GM04504 (cell line): ENCODE data around the gene CHMP3.
"Not testable (repeated sequence)": the region's sequence is repeated elsewhere in the genome, so short reads cannot be mapped to it uniquely, and the experiment has no call there.

ENCODE experiments used
- DNase-seq: peaks from one replicate; pipeline ENCODE4 v3.0.0-alpha.2; 2012; ENCODE audit warnings: low read depth

The CHMP3 gene

GRCh38 chr2:86549440-86549839 is 13.8 kb downstream of the CHMP3 start:
- not testable (repeated sequence) for DNase-seq

- DNase-seq: not testable (repeated sequence)
Observed at GRCh38 chr2:86548913-86549396, 14.3 kb downstream of the CHMP3 start.

GRCh38 chr2:86548165-86548912 is 14.9 kb downstream of the CHMP3 start:
- DNase-seq: not testable (repeated sequence)

- not testable (repeated sequence) for DNase-seq
Observed at GRCh38 chr2:86545296-86545924, 17.8 kb downstream of the CHMP3 start.

GRCh38 chr2:86544278-86545099 is 18.8 kb downstream of the CHMP3 start:
- DNase-seq: not testable (repeated sequence)

GRCh38 chr2:86543793-86544192 is 19.4 kb downstream of the CHMP3 start:
- no peak for DNase-seq

GRCh38 chr2:86543335-86543734 is 19.9 kb downstream of the CHMP3 start:
- DNase-seq: no peak

GRCh38 chr2:86542814-86543213 is 20.4 kb downstream of the CHMP3 start:
- no peak for DNase-seq

- no peak for DNase-seq
Observed at GRCh38 chr2:86541334-86541733, 21.9 kb downstream of the CHMP3 start.

GRCh38 chr2:86533589-86533988 is 29.7 kb downstream of the CHMP3 start:
- no peak for DNase-seq

GRCh38 chr2:86525421-86526340 is 37.6 kb downstream of the CHMP3 start:
- DNase-seq: no peak

- no peak for DNase-seq
Observed at GRCh38 chr2:86523491-86523890, 39.8 kb downstream of the CHMP3 start.

GRCh38 chr2:86522711-86523110 is 40.5 kb downstream of the CHMP3 start:
- no peak for DNase-seq

GRCh38 chr2:86521922-86522321 is 41.3 kb downstream of the CHMP3 start:
- DNase-seq: no peak

- no peak for DNase-seq
Observed at GRCh38 chr2:86520153-86520552, 43.1 kb downstream of the CHMP3 start.

- no peak for DNase-seq
Observed at GRCh38 chr2:86519349-86519748, 43.9 kb downstream of the CHMP3 start.

- no peak for DNase-seq
Observed at GRCh38 chr2:86518481-86518880, 44.8 kb downstream of the CHMP3 start.

GRCh38 chr2:86513948-86514660 is 49.1 kb downstream of the CHMP3 start:
- DNase-seq: no peak

- no peak for DNase-seq
Observed at GRCh38 chr2:86512892-86513291, 50.4 kb downstream of the CHMP3 start.

- DNase-seq: no peak
Observed at GRCh38 chr2:86512034-86512433, 51.2 kb downstream of the CHMP3 start.

GRCh38 chr2:86510436-86510933 is 52.8 kb downstream of the CHMP3 start:
- no peak for DNase-seq
